HG02642 (cell line): ENCODE results near the gene IPMK.
A peak's percentile ranks its signal among the peaks of the same experiment; 100 is the strongest.
"Not testable (repeated sequence)": the region's sequence is repeated elsewhere in the genome, so short reads cannot be mapped to it uniquely, and the experiment has no call there.

Experiments used
- ATAC-seq: cut with Tn5 transposase; IDR thresholded peaks from one replicate; pipeline ENCODE4 v1.9.1; 2021; ENCODE audit warnings: mild to moderate bottlenecking; ENCODE audit not compliant: unreplicated experiment, poor library complexity

Gene IPMK

GRCh38 chr10:58268454-58268945, 806 bp upstream of the IPMK start:
- peak; percentile 0 for ATAC-seq

GRCh38 chr10:58266826-58267712, 625 bp downstream of the IPMK start:
- ATAC-seq: peak; percentile 7

- ATAC-seq: no peak
Measured at GRCh38 chr10:58266003-58266825, 1.5 kb downstream of the IPMK start.

GRCh38 chr10:58265249-58265648, 2.4 kb downstream of the IPMK start:
- no peak for ATAC-seq

GRCh38 chr10:58264780-58265179, 2.9 kb downstream of the IPMK start:
- no peak for ATAC-seq

GRCh38 chr10:58262766-58263165, 4.9 kb downstream of the IPMK start:
- no peak for ATAC-seq

GRCh38 chr10:58260334-58260733, 7.4 kb downstream of the IPMK start:
- no peak for ATAC-seq

- no peak for ATAC-seq
Measured at GRCh38 chr10:58258977-58259692, 8.6 kb downstream of the IPMK start.

- not testable (repeated sequence) for ATAC-seq
Measured at GRCh38 chr10:58256013-58256780, 11.5 kb downstream of the IPMK start.

GRCh38 chr10:58254644-58255043, 13.1 kb downstream of the IPMK start:
- ATAC-seq: no peak

- no peak for ATAC-seq
Measured at GRCh38 chr10:58253184-58253583, 14.5 kb downstream of the IPMK start.

- not testable (repeated sequence) for ATAC-seq
Measured at GRCh38 chr10:58244666-58245065, 23.0 kb downstream of the IPMK start.

GRCh38 chr10:58244242-58244641, 23.5 kb downstream of the IPMK start:
- not testable (repeated sequence) for ATAC-seq

GRCh38 chr10:58243801-58244200, 23.9 kb downstream of the IPMK start:
- not testable (repeated sequence) for ATAC-seq

- no peak for ATAC-seq
Measured at GRCh38 chr10:58243269-58243668, 24.4 kb downstream of the IPMK start.

- no peak for ATAC-seq
Measured at GRCh38 chr10:58241346-58241745, 26.3 kb downstream of the IPMK start.

- no peak for ATAC-seq
Measured at GRCh38 chr10:58240531-58240930, 27.2 kb downstream of the IPMK start.

GRCh38 chr10:58239561-58240169, 28.0 kb downstream of the IPMK start:
- no peak for ATAC-seq
